GM12891 (cell line): Measurements from ENCODE around the gene PACSIN2.
A peak's percentile ranks its signal among the peaks of the same experiment; 100 is the strongest.
"Not testable (repeated sequence)": the region's sequence is repeated elsewhere in the genome, so short reads cannot be mapped to it uniquely, and the experiment has no call there.

Experiments used
- DNase-seq: peaks from one replicate; pipeline ENCODE4 v3.0.0; 2011; ENCODE audit warnings: low spot score; ENCODE audit not compliant: insufficient read length
- FAIRE-seq: peaks from 2 replicates; lab custom pipeline; 2011; peaks lifted over from hg19 to GRCh38; lab: Jason Lieb, UNC
- PAX5 ChIP-seq: IDR thresholded peaks from 2 replicates; pipeline ENCODE4 v1.6.1; 2011; ENCODE audit warnings: low read length, moderate library complexity, mild to moderate bottlenecking; ENCODE audit not compliant: insufficient read depth, severe bottlenecking
- POLR2A ChIP-seq: IDR thresholded peaks from 2 replicates; pipeline ENCODE4 v1.6.1; 2011; ENCODE audit warnings: low read depth, low read length, control low read depth
- POLR2AphosphoS5 ChIP-seq: IDR thresholded peaks from 2 replicates; pipeline ENCODE4 v1.6.1; 2011; ENCODE audit warnings: low read depth, low read length, control low read depth
- POU2F2 ChIP-seq: IDR thresholded peaks from 2 replicates; pipeline ENCODE4 v1.6.1; 2011; ENCODE audit warnings: low read depth, mild to moderate bottlenecking, control low read depth, low read length, moderate library complexity
- SPI1 ChIP-seq: IDR thresholded peaks from 2 replicates; pipeline ENCODE4 v1.6.1; 2011; ENCODE audit warnings: low read depth, low read length, control low read depth
- TAF1 ChIP-seq: IDR thresholded peaks from 2 replicates; pipeline ENCODE4 v1.6.1; 2011; ENCODE audit warnings: low read depth, low read length, control low read depth

PACSIN2 gene

DNA sequence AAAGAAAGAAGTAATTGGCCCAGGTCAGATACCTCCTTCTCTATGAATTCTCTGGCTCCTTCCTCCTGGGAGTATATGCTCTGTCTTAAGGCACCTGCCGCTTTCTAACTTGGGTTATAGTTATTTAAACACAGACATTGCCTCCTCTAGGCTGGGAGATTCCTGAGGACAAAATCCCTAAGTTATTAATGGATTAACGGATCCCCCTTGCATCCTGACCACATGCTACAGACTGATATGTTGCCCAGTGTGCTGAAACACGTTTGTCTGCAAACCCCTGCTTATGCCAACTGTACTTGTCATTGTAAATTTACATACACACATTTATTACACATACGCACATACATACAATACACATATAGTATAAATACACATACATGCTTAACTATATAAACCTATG, 35.3 kb downstream of the PACSIN2 start:
- no peak for DNase-seq
- FAIRE-seq = no peak
- no peak for TF ChIP-seq TAF1
- TF ChIP-seq SPI1 = no peak
- TF ChIP-seq POLR2AphosphoS5 = no peak
- no peak for TF ChIP-seq POU2F2
- TF ChIP-seq POLR2A = no peak
- TF ChIP-seq PAX5 = no peak

GRCh38 chr22:42978453-42979103, 36.4 kb downstream of the PACSIN2 start:
- DNase-seq (no peak), FAIRE-seq (peak; percentile 69)
- TF ChIP-seq TAF1 = no peak
- no peak for TF ChIP-seq SPI1
- TF ChIP-seq PAX5 = no peak
- TF ChIP-seq POU2F2 = no peak
- TF ChIP-seq POLR2A = no peak
- TF ChIP-seq POLR2AphosphoS5 = no peak

GRCh38 chr22:42977569-42977968, 37.4 kb downstream of the PACSIN2 start:
- FAIRE-seq (peak; percentile 94), DNase-seq (no peak)
- TF ChIP-seq SPI1 (peak; percentile 79), PAX5 (no peak), POLR2A (no peak), POU2F2 (no peak), TAF1 (peak; percentile 43; the same call in 1 of the 2 replicates), POLR2AphosphoS5 (no peak; the same call in 1 of the 2 replicates)

GRCh38 chr22:42976217-42976933, 38.6 kb downstream of the PACSIN2 start:
- FAIRE-seq = peak; percentile 23
- DNase-seq = no peak
- TF ChIP-seq POLR2A = no peak

DNA sequence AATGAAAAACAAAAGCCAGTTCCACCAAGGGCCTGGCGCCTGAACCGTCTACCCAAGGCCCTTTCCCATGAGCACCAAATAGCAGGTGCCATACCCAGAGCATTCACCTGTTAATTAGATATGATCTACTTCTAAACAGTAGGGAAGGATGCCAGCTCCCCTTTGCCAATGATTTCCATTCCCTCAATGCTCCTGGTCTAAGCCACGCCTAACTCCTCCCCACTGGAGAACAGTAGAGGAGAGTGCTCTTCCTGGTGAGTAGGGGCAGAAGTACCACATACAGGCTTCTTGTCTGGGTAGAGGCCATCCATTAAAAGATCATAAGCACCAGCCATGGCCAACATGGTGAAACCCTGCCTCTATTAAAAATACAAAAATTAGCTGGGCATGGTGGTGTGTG, 40.7 kb downstream of the PACSIN2 start:
- DNase-seq = no peak
- FAIRE-seq = no peak
- TF ChIP-seq PAX5 (no peak), POU2F2 (no peak), TAF1 (no peak), POLR2AphosphoS5 (no peak), POLR2A (no peak), SPI1 (no peak)

- TF ChIP-seq TAF1 (no peak), SPI1 (no peak), POU2F2 (no peak), PAX5 (no peak), POLR2AphosphoS5 (no peak), POLR2A (no peak)
- FAIRE-seq = no peak
Observed at GRCh38 chr22:42973536-42973881, 41.4 kb downstream of the PACSIN2 start.

GRCh38 chr22:42972649-42973535, 42.1 kb downstream of the PACSIN2 start:
- FAIRE-seq (no peak), DNase-seq (no peak)
- no peak for TF ChIP-seq PAX5
- TF ChIP-seq TAF1 = no peak
- TF ChIP-seq POLR2A = no peak
- TF ChIP-seq POLR2AphosphoS5 = no peak
- no peak for TF ChIP-seq POU2F2
- TF ChIP-seq SPI1 = no peak

More at GRCh38 chr22:42973536-42973881, 41.4 kb downstream of the PACSIN2 start:
- no peak for DNase-seq

- not testable (repeated sequence) for FAIRE-seq
Observed at GRCh38 chr22:42971473-42971860, 43.5 kb downstream of the PACSIN2 start.

GRCh38 chr22:42970029-42970428, 44.9 kb downstream of the PACSIN2 start:
- FAIRE-seq = no peak
- no peak for TF ChIP-seq POLR2A
- DNase-seq = no peak

More at GRCh38 chr22:42971473-42971860, 43.5 kb downstream of the PACSIN2 start:
- not testable (repeated sequence) for DNase-seq
